Breast epithelium (tissue), 3 donors: Measurements from ENCODE around the gene FAM156B.
"Not testable (repeated sequence)": the region's sequence is repeated elsewhere in the genome, so short reads cannot be mapped to it uniquely, and the experiment has no call there.

Experiments
- POLR2A ChIP-seq: fragments of 450-650 bp; IDR thresholded peaks from one replicate; pipeline ENCODE4 v1.6.1; 2016; ENCODE audit warnings: antibody characterized with exemption, mild to moderate bottlenecking, moderate library complexity
- POLR2AphosphoS5 ChIP-seq, 3 donors: sonication (generic); formaldehyde crosslinking; IDR thresholded peaks; one replicate each; pipeline ENCODE4 v1.6.1; 2017; ENCODE audit warnings: antibody characterized with exemption in 3 of 3
- TF ChIP-seq, protein P1 (sequence below), 3 donors: fragments of 450-650 bp; IDR thresholded peaks; one replicate each; pipeline ENCODE4 v1.5.1; 2016 to 2017; ENCODE audit warnings: antibody characterized with exemption in 3 of 3, mild to moderate bottlenecking in 3 of 3, moderate library complexity in 3 of 3

DNA sequence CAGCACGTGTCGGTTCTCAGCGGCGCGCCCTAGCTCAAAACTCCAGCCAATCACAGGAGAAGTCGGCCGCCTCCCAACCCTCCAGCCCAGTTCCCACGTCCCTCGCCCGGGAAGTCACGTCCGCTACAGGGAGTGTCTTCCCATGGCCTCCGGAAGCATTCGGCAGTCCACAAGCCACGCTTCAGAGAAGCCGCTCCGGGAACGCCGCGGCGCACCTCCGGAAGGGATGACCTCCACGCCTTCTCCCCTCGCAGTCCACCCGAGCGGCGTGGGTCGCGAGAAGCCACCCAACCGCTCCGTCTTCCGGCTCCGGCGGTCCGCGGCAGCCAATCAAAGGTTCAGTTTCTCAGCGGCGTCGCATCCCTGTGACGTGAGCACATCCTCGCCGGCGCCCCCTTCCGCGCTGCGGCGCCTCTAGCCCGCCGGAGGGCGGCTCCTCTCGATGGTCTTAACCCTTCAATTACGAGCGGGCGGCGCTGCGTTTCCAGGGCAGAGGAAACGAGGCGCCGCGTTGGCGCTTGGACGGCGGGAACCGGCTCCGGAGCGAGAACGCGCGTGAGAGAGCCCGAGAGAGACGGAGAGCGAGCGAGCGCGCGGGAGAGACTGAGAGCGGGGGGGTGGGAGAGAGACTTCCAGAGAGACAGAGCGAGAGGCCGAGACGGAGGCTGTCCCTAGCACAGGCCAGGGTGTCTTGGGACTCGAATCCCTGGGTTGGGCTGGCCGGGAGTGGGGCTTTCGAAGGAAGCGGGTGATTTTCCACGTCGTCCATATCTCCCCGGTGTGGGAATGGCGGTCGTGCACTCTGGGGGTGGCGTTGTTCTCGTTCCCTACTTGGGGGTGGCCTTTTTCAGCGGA is at the start of gene FAM156B:
- TF ChIP-seq, protein P1, sequence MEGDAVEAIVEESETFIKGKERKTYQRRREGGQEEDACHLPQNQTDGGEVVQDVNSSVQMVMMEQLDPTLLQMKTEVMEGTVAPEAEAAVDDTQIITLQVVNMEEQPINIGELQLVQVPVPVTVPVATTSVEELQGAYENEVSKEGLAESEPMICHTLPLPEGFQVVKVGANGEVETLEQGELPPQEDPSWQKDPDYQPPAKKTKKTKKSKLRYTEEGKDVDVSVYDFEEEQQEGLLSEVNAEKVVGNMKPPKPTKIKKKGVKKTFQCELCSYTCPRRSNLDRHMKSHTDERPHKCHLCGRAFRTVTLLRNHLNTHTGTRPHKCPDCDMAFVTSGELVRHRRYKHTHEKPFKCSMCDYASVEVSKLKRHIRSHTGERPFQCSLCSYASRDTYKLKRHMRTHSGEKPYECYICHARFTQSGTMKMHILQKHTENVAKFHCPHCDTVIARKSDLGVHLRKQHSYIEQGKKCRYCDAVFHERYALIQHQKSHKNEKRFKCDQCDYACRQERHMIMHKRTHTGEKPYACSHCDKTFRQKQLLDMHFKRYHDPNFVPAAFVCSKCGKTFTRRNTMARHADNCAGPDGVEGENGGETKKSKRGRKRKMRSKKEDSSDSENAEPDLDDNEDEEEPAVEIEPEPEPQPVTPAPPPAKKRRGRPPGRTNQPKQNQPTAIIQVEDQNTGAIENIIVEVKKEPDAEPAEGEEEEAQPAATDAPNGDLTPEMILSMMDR (IDR thresholded peaks at IDR 0.05): not testable (repeated sequence)
- not testable (repeated sequence) for TF ChIP-seq POLR2AphosphoS5 (IDR thresholded peaks at IDR 0.05); POLR2A
